ENCODE data around the gene ZMIZ1.

GRCh38 chr10:79222186-79222585 is 153.4 kb downstream of the ZMIZ1 start:
- TF ChIP-seq POLR2A (IDR thresholded peaks at IDR 0.05), result no peak
- TF ChIP-seq EP300 (IDR thresholded peaks at IDR 0.05), result no peak
- no peak for TF ChIP-seq POLR2AphosphoS5 (IDR thresholded peaks at IDR 0.05)
- TF ChIP-seq CTCF (IDR thresholded peaks at IDR 0.05), result no peak

Data from suprapubic skin (tissue), 4 donors.